GM19455 (cell line): Measurements from ENCODE around the gene TUBGCP2.

ENCODE experiments used
- ATAC-seq: cut with Tn5 transposase; IDR thresholded peaks from one replicate; pipeline ENCODE4 v1.9.1; 2021; ENCODE audit not compliant: unreplicated experiment

The TUBGCP2 gene, protein sequence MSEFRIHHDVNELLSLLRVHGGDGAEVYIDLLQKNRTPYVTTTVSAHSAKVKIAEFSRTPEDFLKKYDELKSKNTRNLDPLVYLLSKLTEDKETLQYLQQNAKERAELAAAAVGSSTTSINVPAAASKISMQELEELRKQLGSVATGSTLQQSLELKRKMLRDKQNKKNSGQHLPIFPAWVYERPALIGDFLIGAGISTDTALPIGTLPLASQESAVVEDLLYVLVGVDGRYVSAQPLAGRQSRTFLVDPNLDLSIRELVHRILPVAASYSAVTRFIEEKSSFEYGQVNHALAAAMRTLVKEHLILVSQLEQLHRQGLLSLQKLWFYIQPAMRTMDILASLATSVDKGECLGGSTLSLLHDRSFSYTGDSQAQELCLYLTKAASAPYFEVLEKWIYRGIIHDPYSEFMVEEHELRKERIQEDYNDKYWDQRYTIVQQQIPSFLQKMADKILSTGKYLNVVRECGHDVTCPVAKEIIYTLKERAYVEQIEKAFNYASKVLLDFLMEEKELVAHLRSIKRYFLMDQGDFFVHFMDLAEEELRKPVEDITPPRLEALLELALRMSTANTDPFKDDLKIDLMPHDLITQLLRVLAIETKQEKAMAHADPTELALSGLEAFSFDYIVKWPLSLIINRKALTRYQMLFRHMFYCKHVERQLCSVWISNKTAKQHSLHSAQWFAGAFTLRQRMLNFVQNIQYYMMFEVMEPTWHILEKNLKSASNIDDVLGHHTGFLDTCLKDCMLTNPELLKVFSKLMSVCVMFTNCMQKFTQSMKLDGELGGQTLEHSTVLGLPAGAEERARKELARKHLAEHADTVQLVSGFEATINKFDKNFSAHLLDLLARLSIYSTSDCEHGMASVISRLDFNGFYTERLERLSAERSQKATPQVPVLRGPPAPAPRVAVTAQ

DNA sequence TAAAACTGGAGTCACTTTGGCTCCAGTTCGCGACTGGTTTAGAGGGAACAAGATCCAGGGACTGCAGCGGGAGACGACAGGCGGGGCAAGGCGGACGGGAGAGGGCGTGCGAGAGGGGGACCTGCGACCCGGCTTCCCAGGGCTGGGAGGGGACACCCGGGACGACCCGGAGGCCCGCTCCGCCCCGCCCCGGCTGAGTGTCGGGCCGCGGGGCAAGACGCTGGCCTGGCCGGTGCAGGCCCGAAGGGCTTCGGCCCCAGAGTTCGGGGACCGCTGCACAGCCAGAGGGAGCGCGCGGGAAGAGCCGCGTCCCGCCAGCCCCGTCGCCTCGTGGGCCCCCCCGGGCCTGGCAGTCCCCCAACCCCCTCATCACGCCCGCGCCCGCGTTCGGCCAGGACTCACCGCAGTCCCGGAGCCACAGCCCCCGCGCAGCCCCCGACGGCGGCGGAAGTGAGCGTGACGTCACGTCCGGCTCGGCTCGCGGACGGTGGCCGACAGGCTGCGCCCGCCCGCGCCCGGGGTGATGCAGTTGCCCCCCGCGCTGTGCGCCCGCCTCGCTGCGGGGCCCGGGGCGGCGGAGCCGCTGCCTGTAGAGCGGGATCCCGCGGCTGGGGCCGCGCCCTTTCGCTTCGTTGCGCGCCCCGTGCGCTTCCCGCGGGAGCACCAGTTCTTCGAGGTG is at the start of gene TUBGCP2, which contains the start of gene ZNF511:
TSS of gene TUBGCP2 (minus strand) at position 452 of the 679 bp plus-strand sequence. CDS start 5,931 bp downstream, outside the sequence.
TSS of gene ZNF511 (plus strand) at position 494 of the 679 bp plus-strand sequence. CDS start at position 524, 30 bp downstream.
- peak; percentile 81 for ATAC-seq

DNA sequence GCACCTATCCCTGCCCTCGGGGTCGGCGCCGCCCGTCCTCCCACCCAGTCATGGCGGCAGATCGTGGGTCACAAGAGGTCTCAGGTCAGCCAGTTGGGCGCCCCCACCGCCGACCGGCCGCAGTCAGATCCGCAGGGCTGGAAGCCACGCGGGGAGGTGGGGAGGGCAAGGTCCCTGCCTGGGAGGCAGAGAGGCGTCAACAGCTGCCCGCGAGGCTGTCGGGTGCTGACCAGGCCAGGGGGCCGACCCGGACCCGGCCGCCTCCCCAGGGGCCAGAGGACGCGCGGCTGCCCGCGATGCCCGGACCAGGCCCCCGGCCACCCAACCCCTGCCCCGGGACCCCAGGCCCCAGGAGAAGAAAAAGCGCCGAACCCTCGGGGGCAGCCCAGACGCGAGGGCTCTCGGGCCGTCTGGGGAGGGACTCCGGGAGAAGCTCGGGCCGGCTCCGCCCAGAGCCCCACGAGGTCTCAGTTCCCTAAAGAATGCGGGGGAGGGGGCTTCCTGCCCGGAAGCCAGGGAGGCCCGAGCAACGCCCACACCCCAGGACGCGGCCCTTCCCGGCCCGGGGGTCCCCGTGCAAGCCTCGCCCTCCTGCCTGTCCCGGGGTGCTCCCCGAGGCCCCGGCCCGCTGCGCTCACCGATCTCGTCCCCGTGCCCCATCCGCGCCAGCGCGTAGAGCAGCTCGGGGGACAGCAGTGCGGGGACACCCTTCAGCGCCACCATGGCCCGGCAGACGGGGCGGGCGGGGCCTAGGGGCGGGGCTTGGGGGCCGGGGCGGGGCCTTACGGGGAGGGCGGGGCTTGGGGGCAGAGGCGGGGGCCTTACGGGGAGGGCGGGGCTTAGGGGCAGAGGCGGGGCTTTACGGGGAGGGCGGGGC is 48.9 kb upstream of the TUBGCP2 start, which contains the start of gene FUOM:
TSS of gene FUOM (minus strand) at position 735 of the 877 bp plus-strand sequence. CDS start at position 723, 12 bp downstream.
- peak; percentile 67 for ATAC-seq

DNA sequence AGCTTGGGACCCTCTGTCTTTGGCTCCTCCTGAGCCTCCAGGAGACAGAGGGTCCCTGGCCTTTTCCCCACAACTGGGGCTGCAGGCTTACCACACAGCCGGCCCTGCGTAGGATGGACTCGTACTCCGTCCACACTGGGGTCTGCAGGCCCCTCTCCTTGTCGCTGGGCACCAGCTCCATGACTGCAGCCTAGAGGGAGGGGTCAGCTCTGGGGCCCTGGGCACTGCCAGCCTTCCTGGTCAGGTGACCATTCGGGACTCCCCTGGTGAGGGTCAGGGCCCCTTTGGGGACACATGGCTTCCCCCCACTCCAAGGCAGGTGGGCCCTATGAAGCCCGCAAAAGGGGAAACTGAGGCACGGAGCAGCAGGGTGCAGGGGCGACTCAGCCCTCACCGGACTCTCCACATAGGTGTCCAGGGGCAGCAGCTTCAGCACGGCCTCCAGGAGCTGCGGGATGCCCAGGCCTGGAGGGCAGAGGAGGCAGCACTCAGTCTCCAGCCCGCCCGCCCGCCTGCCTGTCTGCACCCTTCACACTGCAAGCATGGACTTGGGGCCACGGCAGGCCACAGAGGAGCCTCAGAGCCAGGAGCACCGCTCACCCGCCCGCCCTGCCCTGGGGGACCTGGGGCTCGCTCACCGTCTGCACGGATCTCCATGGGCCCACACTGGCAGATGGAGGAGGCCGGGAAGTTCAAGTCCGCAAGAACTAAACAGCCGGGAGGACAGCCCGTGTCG is 48.0 kb upstream of the TUBGCP2 start:
- no peak for ATAC-seq

- ATAC-seq, result no peak
Measured at GRCh38 chr10:133355991-133356390, 47.3 kb upstream of the TUBGCP2 start.

- no peak for ATAC-seq
Measured at GRCh38 chr10:133355266-133355665, 46.6 kb upstream of the TUBGCP2 start.

GRCh38 chr10:133354672-133355240 is 46.1 kb upstream of the TUBGCP2 start:
- no peak for ATAC-seq

GRCh38 chr10:133353988-133354605 is 45.4 kb upstream of the TUBGCP2 start:
- no peak for ATAC-seq

DNA sequence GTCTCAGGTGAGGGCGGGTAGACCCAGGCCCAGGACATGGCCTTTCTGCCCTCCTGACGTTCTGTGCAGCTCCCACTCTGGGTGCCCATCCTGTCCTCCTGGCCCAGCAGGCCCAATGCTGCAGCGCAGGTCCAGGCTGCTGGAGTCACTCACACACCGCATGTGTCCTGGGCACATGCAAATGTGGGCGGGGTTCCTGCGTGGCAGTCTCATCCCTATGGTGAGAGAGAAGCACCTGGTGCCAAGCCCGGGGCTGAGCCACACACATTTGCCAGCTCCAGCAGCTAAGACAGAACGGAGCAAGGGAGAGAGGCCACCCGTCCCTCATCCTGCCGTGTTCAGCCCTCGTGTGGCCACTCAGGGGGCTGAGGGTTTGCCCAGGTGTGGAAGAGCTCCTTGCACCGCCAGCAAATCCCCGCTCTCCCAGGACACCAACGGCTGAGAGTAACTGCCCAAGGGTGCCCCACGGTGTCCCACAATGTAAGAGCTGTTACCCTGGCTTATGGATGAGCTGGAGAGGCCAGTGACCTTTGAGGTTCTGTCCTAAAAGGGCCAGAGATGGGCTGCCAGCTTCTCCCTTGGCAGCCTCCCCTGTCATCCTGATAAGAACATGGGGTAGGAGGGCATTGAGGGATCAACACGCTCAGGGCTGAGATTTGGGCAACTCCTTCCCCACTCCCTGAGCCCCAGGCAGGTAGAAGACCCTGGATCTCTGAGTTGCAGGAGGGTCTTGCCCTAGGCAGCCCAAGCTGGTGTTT is 44.7 kb upstream of the TUBGCP2 start:
- ATAC-seq, result no peak

DNA sequence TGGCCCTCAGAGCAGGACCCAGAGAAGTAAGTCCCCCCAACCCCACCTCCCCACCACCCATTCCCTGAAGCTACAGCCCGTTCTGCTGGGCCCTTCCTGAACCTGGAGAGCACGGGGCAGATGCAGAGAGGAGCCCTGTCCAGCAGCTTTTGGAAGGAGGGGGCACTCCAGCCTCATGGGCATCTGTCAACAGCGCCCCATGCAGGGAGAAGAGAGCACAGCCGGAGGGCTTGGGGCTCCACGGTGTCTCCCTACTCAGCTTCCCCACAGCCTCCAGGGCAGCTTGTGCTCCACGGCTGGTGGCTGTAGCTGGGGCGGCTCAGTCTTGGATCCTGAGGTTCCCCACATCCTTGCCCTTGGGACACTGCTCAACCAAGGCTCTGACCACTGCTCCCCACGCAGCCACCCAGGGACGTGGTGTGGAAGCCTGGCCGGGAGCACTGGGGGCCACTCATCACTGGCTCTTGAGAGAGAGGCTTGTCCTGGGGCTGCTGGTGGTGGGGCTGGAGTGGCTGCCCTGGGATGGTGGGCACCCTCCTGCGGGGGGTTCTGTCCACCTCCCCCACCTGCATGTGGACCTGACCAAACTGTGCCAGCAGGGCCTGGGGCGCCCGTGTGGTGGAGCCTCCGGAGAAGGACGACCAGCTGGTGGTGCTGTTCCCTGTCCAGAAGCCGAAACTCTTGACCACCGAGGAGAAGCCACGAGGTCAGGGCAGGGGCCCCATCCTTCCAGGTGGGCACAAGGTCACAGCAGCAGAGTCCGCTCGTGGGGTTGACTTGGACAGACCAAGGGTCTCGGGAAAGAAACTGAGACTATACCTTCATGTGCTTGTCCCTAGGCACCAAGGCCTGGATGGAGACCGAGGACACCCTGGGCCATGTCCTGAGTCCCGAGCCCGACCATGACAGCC is 43.0 kb upstream of the TUBGCP2 start:
- no peak for ATAC-seq

- no peak for ATAC-seq
Measured at GRCh38 chr10:133350950-133351329, 42.3 kb upstream of the TUBGCP2 start.

- no peak for ATAC-seq
Measured at GRCh38 chr10:133350283-133350949, 41.7 kb upstream of the TUBGCP2 start.

DNA sequence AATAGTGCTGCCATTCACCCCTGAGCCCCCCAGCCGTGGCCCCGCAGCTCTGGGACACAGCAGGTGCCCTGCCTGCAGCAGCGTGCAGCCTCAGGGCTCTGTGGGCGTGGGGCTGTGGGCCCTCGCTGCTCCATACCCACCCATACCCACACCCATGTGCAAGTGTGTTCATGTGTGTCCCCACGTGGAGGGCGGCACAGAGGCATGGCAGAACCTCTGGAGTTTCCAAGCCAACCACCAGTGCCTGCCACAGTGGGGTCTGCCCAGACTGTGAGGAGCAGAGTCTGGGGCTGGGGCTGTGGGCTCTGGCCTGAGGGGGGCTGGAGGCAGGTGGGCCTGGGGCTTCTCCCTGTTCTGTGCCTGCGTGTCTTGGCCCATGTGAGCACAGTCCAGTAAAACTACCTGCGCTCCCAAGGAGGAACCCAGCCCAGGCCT is 40.9 kb upstream of the TUBGCP2 start:
- ATAC-seq, result no peak

- no peak for ATAC-seq
Measured at GRCh38 chr10:133349160-133349568, 40.5 kb upstream of the TUBGCP2 start.

- ATAC-seq, result no peak
Measured at GRCh38 chr10:133347710-133348517, 39.2 kb upstream of the TUBGCP2 start.

DNA sequence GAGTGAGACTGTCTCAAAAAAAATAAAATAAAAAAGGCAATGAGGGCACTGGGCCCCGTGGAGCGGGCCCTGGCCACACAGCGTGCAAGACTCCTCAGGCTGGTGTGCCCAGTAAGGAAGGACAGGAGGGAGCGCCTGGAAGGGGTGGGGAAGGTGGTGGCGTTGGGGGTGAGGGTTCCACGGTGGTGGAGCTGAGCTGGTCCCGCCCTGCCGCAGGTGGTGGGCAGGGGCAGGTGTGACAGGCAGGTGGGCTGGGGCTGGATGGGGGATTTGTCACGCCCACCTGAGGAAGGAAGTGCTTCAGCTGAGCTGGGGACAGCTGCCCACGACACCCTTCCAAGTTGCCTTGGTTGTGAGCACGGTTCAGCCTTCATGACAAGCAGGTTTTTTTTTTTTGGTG is 37.7 kb upstream of the TUBGCP2 start:
- no peak for ATAC-seq
